Skeletal muscle tissue (tissue), 5 donors: ENCODE measurements around the gene FADS2. TPM values are rescaled to one million over a fixed set of nuclear protein-coding genes. Genes with fewer than 3 reads are reported as not detected.

Source experiments
- H3K27ac ChIP-seq: one replicate; pipeline ENCODE4 v1.7.0; 2013; ENCODE audit warnings: mild to moderate bottlenecking, low read depth, low read length, inconsistent platforms
- H3K27me3 ChIP-seq, 3 donors: one replicate each; pipeline ENCODE4 v1.7.0; 2013; ENCODE audit warnings: low read length in 3 of 3; ENCODE audit not compliant: control insufficient read depth in 3 of 3, insufficient read depth in 3 of 3
- H3K36me3 ChIP-seq, 3 donors: one replicate each; pipeline ENCODE4 v1.7.0; 2013; ENCODE audit warnings: low read length in 3 of 3; ENCODE audit not compliant: control insufficient read depth in 3 of 3, insufficient read depth in 3 of 3
- H3K4me1 ChIP-seq, 3 donors: one replicate each; pipeline ENCODE4 v1.7.0; 2013; ENCODE audit warnings: low read length in 3 of 3, mild to moderate bottlenecking in 3 of 3; ENCODE audit not compliant: control insufficient read depth in 3 of 3, insufficient read depth in 3 of 3
- H3K4me3 ChIP-seq, 3 donors: one replicate each; pipeline ENCODE4 v1.7.0; 2013; ENCODE audit warnings: low read length in 3 of 3
- H3K9ac ChIP-seq, 3 donors: one replicate each; pipeline ENCODE4 v1.7.0; 2013; ENCODE audit warnings: low read length in 3 of 3, mild to moderate bottlenecking in 3 of 3, moderate library complexity in 2 of 3, low read depth in 1 of 3
- H3K9me3 ChIP-seq, 3 donors: one replicate each; pipeline ENCODE4 v1.7.0; 2013; ENCODE audit warnings: low read length in 3 of 3; ENCODE audit not compliant: control insufficient read depth in 3 of 3
- small RNA-seq: library from RNA; depleted of rRNA; stranded (forward); fragments of <200 nt; gene quantifications from one replicate; pipeline ENCODE3, GENCODE V24; 2014
- total RNA-seq: library from RNA; depleted of rRNA; stranded (reverse); fragments of >200 nt; gene quantifications from one replicate; pipeline ENCODE4 v1.2.3, GENCODE V29; 2014
- donor health status: Osteomylitis.

The FADS2 gene
- total RNA-seq, 1 donor from 2014 or later, result 41.2 TPM

GRCh38 chr11:61914471-61915171 lies 86.5 kb downstream of the FADS2 start:
- no peak overlapping the region for H3K27ac ChIP-seq
- H3K27me3 ChIP-seq, result peaks cover 11 to 21% (median 20%) of the 10 kb centered on the region in 3 donors
- no peak overlapping the region for H3K9ac ChIP-seq
- peaks cover 42 to 45% (median 44%) of the 10 kb centered on the region in 3 donors for H3K4me1 ChIP-seq
- H3K4me3 ChIP-seq, result peak overlapping the region in 1 of 3 donors; percentile 54
- no peaks in the 10 kb centered on the region for H3K36me3 ChIP-seq
- no peaks in the 10 kb centered on the region for H3K9me3 ChIP-seq

- H3K36me3 ChIP-seq, result no peaks in the 10 kb centered on the region
- H3K9me3 ChIP-seq, result no peaks in the 10 kb centered on the region
- H3K27ac ChIP-seq, result peak overlapping the region; percentile 56
- peak overlapping the region; percentile 23 to 79 (median 33) for H3K9ac ChIP-seq
- peak overlapping the region; percentile 66 to 70 (median 69) for H3K4me3 ChIP-seq
- H3K27me3 ChIP-seq, result peaks cover 11 to 32% (median 24%) of the 10 kb centered on the region in 3 donors
- peaks cover 34 to 41% (median 35%) of the 10 kb centered on the region in 3 donors for H3K4me1 ChIP-seq
Measured at GRCh38 chr11:61916737-61917333, 88.7 kb downstream of the FADS2 start.

Small RNAs within 50 kb of the gene (small RNA-seq; reads per million reads assigned to genes)
- gene MIR6746, result not detected

Other genes with a start within 250 kb of the FADS2 start
- gene SYT7, start 247.2 kb upstream of the FADS2 start, total RNA-seq, result 1.6 TPM
- gene DAGLA, start 147.9 kb upstream of the FADS2 start, total RNA-seq, result 1.0 TPM
- not detected for gene MYRF, start 75.7 kb upstream of the FADS2 start, total RNA-seq
- 118 TPM for gene TMEM258, start 35.7 kb upstream of the FADS2 start, total RNA-seq
- 11.0 TPM for gene FEN1, start 35.4 kb upstream of the FADS2 start, total RNA-seq
- gene FADS1, start 11.3 kb upstream of the FADS2 start, total RNA-seq, result 16.2 TPM
- 43.3 TPM for gene FADS3, start 63.2 kb downstream of the FADS2 start, total RNA-seq
- 9.4 TPM for gene RAB3IL1, start 89.3 kb downstream of the FADS2 start, total RNA-seq
- gene BEST1, start 122.1 kb downstream of the FADS2 start, total RNA-seq, result 2.1 TPM
- 276 TPM for gene FTH1, start 139.3 kb downstream of the FADS2 start, total RNA-seq